GM20000 (cell line): Measurements from ENCODE around the gene NGFR.
"Not testable (repeated sequence)": the region's sequence is repeated elsewhere in the genome, so short reads cannot be mapped to it uniquely, and the experiment has no call there.

Experiments
- DNase-seq: peaks from one replicate; pipeline ENCODE4 v3.0.0; 2012; ENCODE audit warnings: low spot score
- TF ChIP-seq, protein P1 (sequence below): IDR thresholded peaks from 2 replicates; pipeline ENCODE4 v1.5.1; 2012; ENCODE audit warnings: mild to moderate bottlenecking, control low read depth; ENCODE audit errors: extremely low read depth, missing control alignments

The NGFR gene

GRCh38 chr17:49498029-49498615 lies 3.0 kb downstream of the NGFR start:
- no peak for DNase-seq

GRCh38 chr17:49501496-49501895 lies 6.4 kb downstream of the NGFR start:
- TF ChIP-seq, protein P1, sequence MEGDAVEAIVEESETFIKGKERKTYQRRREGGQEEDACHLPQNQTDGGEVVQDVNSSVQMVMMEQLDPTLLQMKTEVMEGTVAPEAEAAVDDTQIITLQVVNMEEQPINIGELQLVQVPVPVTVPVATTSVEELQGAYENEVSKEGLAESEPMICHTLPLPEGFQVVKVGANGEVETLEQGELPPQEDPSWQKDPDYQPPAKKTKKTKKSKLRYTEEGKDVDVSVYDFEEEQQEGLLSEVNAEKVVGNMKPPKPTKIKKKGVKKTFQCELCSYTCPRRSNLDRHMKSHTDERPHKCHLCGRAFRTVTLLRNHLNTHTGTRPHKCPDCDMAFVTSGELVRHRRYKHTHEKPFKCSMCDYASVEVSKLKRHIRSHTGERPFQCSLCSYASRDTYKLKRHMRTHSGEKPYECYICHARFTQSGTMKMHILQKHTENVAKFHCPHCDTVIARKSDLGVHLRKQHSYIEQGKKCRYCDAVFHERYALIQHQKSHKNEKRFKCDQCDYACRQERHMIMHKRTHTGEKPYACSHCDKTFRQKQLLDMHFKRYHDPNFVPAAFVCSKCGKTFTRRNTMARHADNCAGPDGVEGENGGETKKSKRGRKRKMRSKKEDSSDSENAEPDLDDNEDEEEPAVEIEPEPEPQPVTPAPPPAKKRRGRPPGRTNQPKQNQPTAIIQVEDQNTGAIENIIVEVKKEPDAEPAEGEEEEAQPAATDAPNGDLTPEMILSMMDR, result no peak
- DNase-seq, result no peak

More at GRCh38 chr17:49498029-49498615, 3.0 kb downstream of the NGFR start:
- TF ChIP-seq, protein P1, result no peak

- DNase-seq, result no peak
- TF ChIP-seq, protein P1, result no peak
These were observed 7.2 kb downstream of the NGFR start for GRCh38 chr17:49502254-49502653.

DNA sequence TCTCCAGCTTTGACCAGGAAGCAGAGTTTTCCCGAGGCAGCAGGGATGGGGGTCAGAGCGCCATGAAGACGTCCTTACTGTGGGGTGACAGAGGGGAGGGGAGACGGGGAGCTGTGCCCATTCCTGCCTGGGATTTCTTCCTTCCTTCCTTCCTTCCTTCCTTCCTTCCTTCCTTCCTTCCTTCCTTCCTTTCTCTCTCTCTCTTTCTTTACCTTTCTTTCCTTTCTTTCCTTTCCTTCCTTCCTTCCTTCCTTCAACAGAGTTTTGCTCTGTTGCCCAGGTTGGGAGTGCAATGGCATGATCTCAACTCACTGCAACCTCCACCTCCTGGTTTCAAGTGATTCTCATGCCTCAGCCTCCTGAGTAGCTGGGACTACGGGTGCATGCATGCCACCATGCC lies 7.6 kb downstream of the NGFR start:
- not testable (repeated sequence) for DNase-seq

DNA sequence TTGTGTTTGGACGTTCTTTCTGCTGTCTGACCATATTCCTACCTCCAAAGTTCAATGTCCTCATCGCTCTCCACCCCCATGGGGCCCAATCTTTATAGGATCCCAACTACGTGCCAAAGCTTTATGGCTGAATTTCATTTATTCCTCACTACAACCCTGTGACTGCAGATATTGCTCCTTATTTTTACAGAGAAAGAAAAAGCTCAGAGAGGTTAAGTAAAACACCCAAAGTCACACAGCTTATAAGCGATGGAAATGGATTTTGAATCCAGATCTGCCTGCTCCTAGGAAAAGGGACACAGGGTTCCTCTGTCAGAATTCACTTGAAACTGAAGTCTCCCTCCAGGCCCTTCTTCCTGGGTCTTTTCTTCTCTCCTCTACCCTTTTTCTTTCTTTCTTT lies 9.3 kb downstream of the NGFR start:
- TF ChIP-seq, protein P1, result no peak
- no peak for DNase-seq

DNA sequence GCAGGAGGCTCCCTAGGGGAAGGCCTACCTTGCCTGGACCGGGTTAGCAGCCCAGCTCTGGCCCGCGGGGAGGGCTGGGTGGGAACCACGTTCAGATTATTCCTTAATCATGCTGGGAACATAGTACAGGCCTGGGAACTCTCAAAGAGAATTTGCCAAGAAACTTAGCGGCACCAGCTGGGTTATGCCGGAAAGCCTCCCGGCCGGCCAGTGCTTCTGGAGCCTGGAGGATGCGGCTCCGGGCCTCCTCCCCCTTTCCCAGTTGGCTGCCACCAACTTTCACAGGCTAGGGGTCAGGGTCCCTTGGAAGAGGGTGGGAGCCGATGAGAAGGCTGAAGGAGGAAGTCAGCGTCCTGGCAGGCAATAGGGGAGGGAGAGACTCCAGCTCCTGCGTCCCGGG lies 10.8 kb downstream of the NGFR start:
- TF ChIP-seq, protein P1, result no peak
- no peak for DNase-seq

- DNase-seq, result no peak
- TF ChIP-seq, protein P1, result no peak
These were observed 11.2 kb downstream of the NGFR start for GRCh38 chr17:49506282-49506681.
